B cell (primary cell): ENCODE results near the gene TBCD. TPM values are rescaled to one million over a fixed set of nuclear protein-coding genes. Genes with fewer than 3 reads are reported as not detected.

Source experiments
- ATAC-seq: fragments of 200-7000 bp; cut with Tn5 transposase; one replicate; pipeline ENCODE4 v1.10.0; 2021; ENCODE audit warnings: low read depth, mild to moderate bottlenecking, moderate number of reproducible peaks, moderate library complexity
- CTCF ChIA-PET: fragments of 350-600 bp; sonication (Branson Sonifier 250); formaldehyde crosslinking; loops from one replicate; lab custom pipeline; 2021; ENCODE audit warnings: antibody characterized with exemption, inconsistent platforms; lab: Charles Lee
- POLR2A ChIA-PET: fragments of 350-600 bp; sonication (Branson Sonifier 250); formaldehyde crosslinking; loops from one replicate; lab custom pipeline; 2021; ENCODE audit warnings: antibody characterized with exemption; lab: Charles Lee
- DNase-seq: peaks from one replicate; pipeline ENCODE4 v3.0.0; 2013
- H2AFZ ChIP-seq: 2 replicates; pipeline ENCODE4 v1.6.1; 2012; ENCODE audit warnings: mild to moderate bottlenecking, low read depth, low read length; ENCODE audit not compliant: insufficient read depth, poor library complexity, severe bottlenecking
- H3K27ac ChIP-seq, 2 donors: 1 replicate in 1 of 2; 2 replicates in 1 of 2; pipeline ENCODE4 v1.5.1; 2012 to 2013; ENCODE audit warnings: low read length in 2 of 2, mild to moderate bottlenecking in 2 of 2, moderate library complexity in 1 of 2
- H3K27me3 ChIP-seq, 4 experiments: fragments of 200-600 bp in 1 of 4; sonication (generic) in 1 of 4; replicated peaks in 1 of 4; 1 replicate in 2 of 4; 2 replicates in 2 of 4; pipeline versions ENCODE4 v1.6.1 to v1.7.0; 2013 to 2016; ENCODE audit warnings: low read length in 3 of 4, mild to moderate bottlenecking in 2 of 4, mixed read lengths in 1 of 4, moderate library complexity in 1 of 4; ENCODE audit not compliant: insufficient read depth in 4 of 4, control insufficient read depth in 3 of 4; ENCODE audit errors: control extremely low read depth in 1 of 4
- H3K36me3 ChIP-seq, 2 experiments: replicated peaks in 1 of 2; 1 replicate in 1 of 2; 2 replicates in 1 of 2; pipeline versions ENCODE4 v1.6.1 to v1.7.1; 2013; ENCODE audit warnings: low read length in 1 of 2; ENCODE audit not compliant: insufficient read depth in 2 of 2, control insufficient read depth in 1 of 2; ENCODE audit errors: control extremely low read depth in 1 of 2, extremely low read depth in 1 of 2
- H3K4me1 ChIP-seq, 2 donors: fragments of 200-600 bp in 1 of 2; sonication (generic) in 1 of 2; 1 replicate in 1 of 2; 2 replicates in 1 of 2; pipeline versions ENCODE4 v1.5.1 to v1.6.1; 2013 to 2017; ENCODE audit warnings: low read length in 2 of 2; ENCODE audit not compliant: control insufficient read depth in 2 of 2, insufficient read depth in 2 of 2
- H3K4me2 ChIP-seq: replicated peaks from 2 replicates; pipeline ENCODE3; 2012; ENCODE audit warnings: mild to moderate bottlenecking, low read depth, low read length; ENCODE audit not compliant: poor library complexity, severe bottlenecking
- H3K4me3 ChIP-seq, 5 experiments: fragments of 200-600 bp in 1 of 5; sonication (generic) in 1 of 5; 1 replicate in 3 of 5; 2 replicates in 2 of 5; pipeline versions ENCODE4 v1.5.1 to v1.7.0; 2011 to 2016; ENCODE audit warnings: low read length in 4 of 5, mild to moderate bottlenecking in 4 of 5, low read depth in 2 of 5, control low read depth in 1 of 5, moderate library complexity in 1 of 5; ENCODE audit not compliant: insufficient read depth in 1 of 5; ENCODE audit errors: control extremely low read depth in 1 of 5, extremely low read depth in 1 of 5
- H3K79me2 ChIP-seq: fragments of 200-600 bp; sonication (generic); one replicate; pipeline ENCODE4 v1.6.0; 2016; ENCODE audit warnings: low read length; ENCODE audit not compliant: control insufficient read depth, insufficient read depth
- H3K9ac ChIP-seq: fragments of 200-600 bp; sonication (generic); 2 replicates; pipeline ENCODE4 v1.6.1; 2017; ENCODE audit warnings: mild to moderate bottlenecking, low read length, moderate library complexity
- H3K9me3 ChIP-seq, 3 donors: one replicate each; pipeline versions ENCODE4 v1.6.1 to v1.7.1; 2013; ENCODE audit warnings: low read length in 2 of 3; ENCODE audit not compliant: control insufficient read depth in 2 of 3, insufficient read depth in 1 of 3; ENCODE audit errors: control extremely low read depth in 1 of 3
- H4K20me1 ChIP-seq: 2 replicates; pipeline ENCODE4 v1.6.0; 2012; ENCODE audit warnings: mild to moderate bottlenecking, low read length; ENCODE audit not compliant: insufficient read depth, control insufficient read depth, poor library complexity, severe bottlenecking
- H3K27ac Mint-ChIP-seq: one replicate; pipeline ENCODE4 v1.8.0; 2021; ENCODE audit warnings: mixed read lengths
- H3K27me3 Mint-ChIP-seq: one replicate; pipeline ENCODE4 v1.8.0; 2021; ENCODE audit warnings: mixed read lengths
- H3K4me1 Mint-ChIP-seq: one replicate; pipeline ENCODE4 v1.8.0; 2021; ENCODE audit warnings: mixed read lengths
- H3K4me3 Mint-ChIP-seq: one replicate; pipeline ENCODE4 v1.8.0; 2021; ENCODE audit warnings: mixed read lengths
- H3K9me3 Mint-ChIP-seq: one replicate; pipeline ENCODE4 v1.8.0; 2022; ENCODE audit warnings: mixed read lengths; ENCODE audit not compliant: insufficient read depth
- CTCF ChIP-seq: fragments of 200-600 bp; IDR thresholded peaks from one replicate; pipeline ENCODE4 v1.8.0; 2022; ENCODE audit warnings: antibody characterized with exemption, mild to moderate bottlenecking
- EZH2 ChIP-seq: IDR thresholded peaks from 2 replicates; pipeline ENCODE4 v1.6.1; 2012; ENCODE audit warnings: borderline replicate concordance, low read depth, mild to moderate bottlenecking, moderate library complexity, low read length; ENCODE audit not compliant: insufficient read depth, poor library complexity, severe bottlenecking
- WGBS: methylation state at CpG from one replicate; pipeline ENCODE4 v1.1.5; 2013; ENCODE audit warnings: missing lambda C conversion rate; ENCODE audit not compliant: insufficient coverage; 5-methylcytosine and 5-hydroxymethylcytosine counted together
- intact Hi-C: fragments of 100-400 bp; cut with micrococcal nuclease; formaldehyde crosslinking; loops from one replicate; pipeline ENCODE4 v1.10.0; 2022
- polyA plus RNA-seq: library from polyadenylated mRNA; depleted of rRNA; stranded (reverse); fragments of >200 nt; gene quantifications from 2 replicates; pipeline ENCODE4 v1.2.3, GENCODE V29; 2012
- total RNA-seq, 2 donors: library from RNA; stranded (reverse); fragments of 120-200 nt in 1 of 2; gene quantifications; 1 replicate in 1 of 2; 2 replicates in 1 of 2; pipeline versions ENCODE4 v1.2.3 to v1.2.4, GENCODE V29; 2013 to 2022

Gene TBCD
- total and polyA plus RNA-seq, 2 donors (not counting 1 experiment from before 2014, with no cell fraction given), result 60.8 to 101 TPM

DNA sequence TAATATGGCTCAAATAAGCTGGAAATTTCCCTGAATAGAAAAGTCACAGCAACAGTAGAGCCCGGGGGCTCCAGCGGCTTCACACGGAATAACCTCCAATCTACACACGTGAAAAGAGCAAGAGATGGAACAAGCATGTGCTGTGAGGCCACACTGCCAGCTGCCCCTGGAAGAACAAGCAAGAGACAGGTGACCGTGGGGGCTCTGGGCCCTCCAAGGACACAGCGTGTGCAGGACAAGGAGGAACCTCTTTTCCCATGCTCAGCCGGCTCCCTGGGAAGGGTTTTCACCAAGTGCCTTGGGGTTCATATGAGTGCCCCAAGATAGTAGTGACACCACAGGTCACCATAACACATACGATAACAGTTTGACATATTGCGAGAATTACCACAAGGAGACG, 198.1 kb downstream of the TBCD start:
- H3K4me1 Mint-ChIP-seq, result no peaks in the 10 kb centered on the region
- no peaks in the 10 kb centered on the region for H3K79me2 ChIP-seq
- H4K20me1 ChIP-seq, result no peaks in the 10 kb centered on the region
- DNase-seq (no peak), ATAC-seq (no peak)
- no peak overlapping the region for H3K27ac ChIP-seq
- H3K27me3 Mint-ChIP-seq, result no peaks in the 10 kb centered on the region
- H3K4me2 ChIP-seq, result no peak overlapping the region
- POLR2A ChIA-PET, result no interaction called here
- TF ChIP-seq EZH2, result no peak
- no peak for TF ChIP-seq CTCF
- CTCF ChIA-PET, result no interaction called here
- H3K4me1 ChIP-seq, result no peaks in the 10 kb centered on the region
- 91% methylated on average over 9 of the region's 10 CpGs for WGBS
- H3K4me3 Mint-ChIP-seq, result no peak overlapping the region
- H3K9me3 Mint-ChIP-seq, result peaks cover 23% of the 10 kb centered on the region
- H3K9me3 ChIP-seq, result peaks cover 3 to 32% (median 14%) of the 10 kb centered on the region in 3 donors
- H3K9ac ChIP-seq, result no peak overlapping the region
- no peak overlapping the region for H3K4me3 ChIP-seq
- H3K27me3 ChIP-seq, result no peaks in the 10 kb centered on the region
- intact Hi-C loops, result no loop called here
- H3K36me3 ChIP-seq, result no peaks in the 10 kb centered on the region
- H2AFZ ChIP-seq, result no peak overlapping the region
- no peak overlapping the region for H3K27ac Mint-ChIP-seq

DNA sequence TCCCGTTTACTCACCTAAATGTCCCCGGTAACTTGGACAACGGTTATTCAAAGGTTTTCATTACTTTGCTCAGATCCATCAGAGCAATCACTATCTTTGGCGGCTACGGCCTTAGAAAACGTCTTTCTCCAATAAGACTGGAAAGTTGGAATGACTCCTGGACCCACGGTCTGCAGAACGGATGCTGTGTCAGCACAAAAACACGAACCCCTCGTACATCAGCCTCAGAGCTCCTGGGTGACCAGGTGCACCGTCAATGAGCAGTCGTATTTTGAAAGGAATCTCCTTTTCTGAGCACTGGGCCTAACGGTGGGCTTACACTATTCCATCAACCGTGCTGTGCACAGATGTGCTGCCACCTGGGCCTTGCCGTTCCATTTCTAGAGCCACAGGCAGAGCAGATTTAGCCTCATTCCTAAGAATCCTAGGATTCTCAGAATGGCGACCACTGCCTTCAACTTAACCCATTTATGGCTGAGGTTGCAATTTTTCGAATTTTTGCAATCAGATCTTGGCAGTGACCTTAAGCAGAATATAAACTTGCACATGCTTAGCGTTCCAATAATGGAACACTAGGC, 198.7 kb downstream of the TBCD start:
- H3K36me3 ChIP-seq, result no peaks in the 10 kb centered on the region
- no peaks in the 10 kb centered on the region for H3K79me2 ChIP-seq
- POLR2A ChIA-PET, result no interaction called here
- no peaks in the 10 kb centered on the region for H3K4me1 Mint-ChIP-seq
- DNase-seq, result no peak
- no peak overlapping the region for H2AFZ ChIP-seq
- CTCF ChIA-PET, result interaction anchor here (1.3 kb wide), 1 partner anchor 169 kb away, joined by 3 read pairs; no protein-coding TSS in a partner anchor
- no peaks in the 10 kb centered on the region for H4K20me1 ChIP-seq
- H3K27me3 ChIP-seq, result no peaks in the 10 kb centered on the region
- H3K9ac ChIP-seq, result no peak overlapping the region
- no peaks in the 10 kb centered on the region for H3K4me1 ChIP-seq
- no peaks in the 10 kb centered on the region for H3K27me3 Mint-ChIP-seq
- no peak overlapping the region for H3K4me3 ChIP-seq
- TF ChIP-seq EZH2 (no peak), CTCF (no peak)
- H3K9me3 ChIP-seq, result peaks cover 3 to 32% (median 8%) of the 10 kb centered on the region in 3 donors
- H3K4me2 ChIP-seq, result no peak overlapping the region
- H3K9me3 Mint-ChIP-seq, result peaks cover 23% of the 10 kb centered on the region
- intact Hi-C loops, result no loop called here
- H3K4me3 Mint-ChIP-seq, result no peak overlapping the region
- H3K27ac ChIP-seq, result no peak overlapping the region
- H3K27ac Mint-ChIP-seq, result no peak overlapping the region
- ATAC-seq, result no peak
- WGBS, result 97% methylated on average over 18 of the region's 18 CpGs
